CD4-positive, alpha-beta T cell (primary cell): ENCODE results near the gene ZNF431. TPM values are rescaled to one million over a fixed set of nuclear protein-coding genes. Genes with fewer than 3 reads are reported as not detected.
"Not testable (repeated sequence)": the region's sequence is repeated elsewhere in the genome, so short reads cannot be mapped to it uniquely, and the experiment has no call there.

Experiments
- ATAC-seq: fragments of 200-7000 bp; cut with Tn5 transposase; one replicate; pipeline ENCODE4 v1.10.0; 2022; ENCODE audit warnings: mild to moderate bottlenecking; ENCODE audit not compliant: poor library complexity
- CTCF ChIA-PET: fragments of 350-600 bp; sonication (Branson Sonifier 250); formaldehyde crosslinking; loops from one replicate; lab custom pipeline; 2021; ENCODE audit warnings: antibody characterized with exemption, inconsistent platforms; lab: Charles Lee
- POLR2A ChIA-PET: fragments of 350-600 bp; sonication (Branson Sonifier 250); formaldehyde crosslinking; loops from one replicate; lab custom pipeline; 2021; ENCODE audit warnings: antibody characterized with exemption, inconsistent platforms; lab: Charles Lee
- DNase-seq, 14 experiments: peaks; one replicate each; pipeline ENCODE4 v3.0.0-alpha.2; 2013 to 2020; ENCODE audit warnings: mixed read lengths in 2 of 14
- H3K27ac ChIP-seq, 2 donors: one replicate each; pipeline versions ENCODE4 v1.5.1 to v1.7.0; 2013; ENCODE audit warnings: low read length in 2 of 2, low read depth in 1 of 2, mild to moderate bottlenecking in 1 of 2
- H3K27me3 ChIP-seq, 2 experiments: 1 replicate in 1 of 2; 2 replicates in 1 of 2; pipeline versions ENCODE4 v1.6.1 to v1.7.0; 2013; ENCODE audit warnings: low read length in 2 of 2, control low read depth in 1 of 2, mild to moderate bottlenecking in 1 of 2, moderate library complexity in 1 of 2; ENCODE audit not compliant: insufficient read depth in 2 of 2, control insufficient read depth in 1 of 2
- H3K36me3 ChIP-seq: one replicate; pipeline ENCODE4 v1.6.1; 2013; ENCODE audit warnings: low read length, control low read depth; ENCODE audit not compliant: insufficient read depth
- H3K4me1 ChIP-seq: one replicate; pipeline ENCODE4 v1.6.1; 2013; ENCODE audit warnings: low read length, control low read depth; ENCODE audit not compliant: insufficient read depth
- H3K4me3 ChIP-seq: one replicate; pipeline ENCODE4 v1.5.1; 2013; ENCODE audit warnings: mild to moderate bottlenecking, low read length, moderate library complexity
- H3K9me3 ChIP-seq, 2 experiments: 1 replicate in 1 of 2; 2 replicates in 1 of 2; pipeline versions ENCODE4 v1.6.1 to v1.7.0; 2013; ENCODE audit warnings: low read length in 2 of 2, mild to moderate bottlenecking in 2 of 2, control low read depth in 1 of 2, moderate library complexity in 1 of 2; ENCODE audit not compliant: control insufficient read depth in 1 of 2, insufficient read depth in 1 of 2
- H3K27ac Mint-ChIP-seq: one replicate; pipeline ENCODE4 v1.8.0; 2020; ENCODE audit warnings: mixed read lengths
- H3K27me3 Mint-ChIP-seq: one replicate; pipeline ENCODE4 v1.8.0; 2021; ENCODE audit warnings: mixed read lengths
- H3K36me3 Mint-ChIP-seq: one replicate; pipeline ENCODE4 v1.8.0; 2021; ENCODE audit warnings: low read depth, mixed read lengths
- H3K4me1 Mint-ChIP-seq: one replicate; pipeline ENCODE4 v1.8.0; 2021; ENCODE audit warnings: low read depth, mixed read lengths
- H3K4me3 Mint-ChIP-seq: one replicate; pipeline ENCODE4 v1.8.0; 2020; ENCODE audit warnings: mild to moderate bottlenecking, mixed read lengths
- H3K9me3 Mint-ChIP-seq: one replicate; pipeline ENCODE4 v1.8.0; 2020; ENCODE audit warnings: mixed read lengths
- CTCF ChIP-seq: fragments of 200-600 bp; IDR thresholded peaks from one replicate; pipeline ENCODE4 v1.8.0; 2022; ENCODE audit warnings: antibody characterized with exemption, mild to moderate bottlenecking
- intact Hi-C, 2 experiments: fragments of 100-400 bp; cut with DNase I in 1 of 2; cut with micrococcal nuclease in 1 of 2; formaldehyde crosslinking; loops; one replicate each; pipeline versions ENCODE4 v1.15.1 to v1.9.0; 2023 to 2025; cut with DNase I, micrococcal nuclease
- total RNA-seq, 174 experiments: library from RNA in 2 of 174; stranded (reverse) in 2 of 174; gene quantifications; one replicate each; pipeline ENCODE4 v1.2.3 and lab custom pipeline; 2021 to 2026

ZNF431 gene
- total RNA-seq, 2 experiments from 2014 or later: 24.6 to 25.9 TPM

- Mint-ChIP-seq H3K4me1 (no peaks in the 10 kb centered on the region), H3K27ac (no peak overlapping the region), H3K9me3 (no peaks in the 10 kb centered on the region), H3K27me3 (peaks cover 17% of the 10 kb centered on the region), H3K4me3 (no peak overlapping the region), H3K36me3 (no peaks in the 10 kb centered on the region)
- no peaks in the 10 kb centered on the region for H3K4me1 ChIP-seq
- peaks cover 0 to 9% of the 10 kb centered on the region in 2 experiments for H3K9me3 ChIP-seq
- DNase-seq (no peak), ATAC-seq (no peak)
- no peaks in the 10 kb centered on the region for H3K27me3 ChIP-seq
- ChIA-PET POLR2A (no interaction called here), CTCF (no interaction called here)
- TF ChIP-seq CTCF: no peak
- no peaks in the 10 kb centered on the region for H3K36me3 ChIP-seq
- H3K4me3 ChIP-seq: no peak overlapping the region
- intact Hi-C loops: no loop called here
- no peak overlapping the region for H3K27ac ChIP-seq
Observed at GRCh38 chr19:21221693-21222092, 79.9 kb downstream of the ZNF431 start.

- H3K36me3 ChIP-seq, POLR2A ChIA-PET, H3K4me3 Mint-ChIP-seq, H3K27ac Mint-ChIP-seq, ATAC-seq, H3K27me3 Mint-ChIP-seq, H3K27me3 ChIP-seq, DNase-seq, H3K27ac ChIP-seq, intact Hi-C loops, H3K36me3 Mint-ChIP-seq, H3K4me1 ChIP-seq, H3K4me1 Mint-ChIP-seq, H3K4me3 ChIP-seq, CTCF ChIA-PET: not testable (repeated sequence)
- peaks cover 0 to 18% of the 10 kb centered on the region in 2 experiments for H3K9me3 ChIP-seq
- peaks cover 21% of the 10 kb centered on the region for H3K9me3 Mint-ChIP-seq
Observed at GRCh38 chr19:21229938-21230337, 88.1 kb downstream of the ZNF431 start.

GRCh38 chr19:21233691-21234090 lies 91.9 kb downstream of the ZNF431 start:
- no peak for TF ChIP-seq CTCF
- H3K27me3 Mint-ChIP-seq: peaks cover 5% of the 10 kb centered on the region
- H3K4me3 Mint-ChIP-seq: no peak overlapping the region
- Histone ChIP-seq H3K9me3 (peaks cover 0 to 18% of the 10 kb centered on the region in 2 experiments), H3K36me3 (no peaks in the 10 kb centered on the region), H3K4me1 (no peaks in the 10 kb centered on the region), H3K27me3 (no peaks in the 10 kb centered on the region), H3K4me3 (no peak overlapping the region), H3K27ac (no peak overlapping the region)
- H3K36me3 Mint-ChIP-seq: peaks cover 3% of the 10 kb centered on the region
- ATAC-seq (no peak), DNase-seq (no peak)
- ChIA-PET CTCF (no interaction called here), POLR2A (no interaction called here)
- intact Hi-C loops: no loop called here
- peaks cover 21% of the 10 kb centered on the region for H3K9me3 Mint-ChIP-seq
- no peak overlapping the region for H3K27ac Mint-ChIP-seq
- H3K4me1 Mint-ChIP-seq: no peaks in the 10 kb centered on the region

GRCh38 chr19:21236751-21237150 lies 94.9 kb downstream of the ZNF431 start:
- ATAC-seq, H3K36me3 ChIP-seq, H3K27ac ChIP-seq, H3K27me3 Mint-ChIP-seq, H3K36me3 Mint-ChIP-seq, H3K4me1 ChIP-seq, POLR2A ChIA-PET, H3K4me3 ChIP-seq, CTCF ChIA-PET, H3K4me1 Mint-ChIP-seq, H3K27ac Mint-ChIP-seq, intact Hi-C loops, H3K9me3 ChIP-seq, H3K4me3 Mint-ChIP-seq, H3K27me3 ChIP-seq, H3K9me3 Mint-ChIP-seq, DNase-seq: not testable (repeated sequence)
